H1 (cell line): ENCODE data around the gene GTF2H1. TPM values are rescaled to one million over a fixed set of nuclear protein-coding genes. Genes with fewer than 3 reads are reported as not detected.

ENCODE experiments used
- microRNA-seq, 2 experiments: library from miRNA; unstranded; fragments of <30 nt; microRNA quantifications; one replicate each; pipeline versions ENCODE4 to v1.2.0, GENCODE V29; 2016 to 2020; ENCODE audit warnings: borderline microRNAs expressed in 2 of 2, borderline number of aligned reads in 2 of 2, borderline replicate concordance in 1 of 2
- polyA plus RNA-seq, 7 experiments: library from polyadenylated mRNA; depleted of rRNA in 3 of 7; stranded (reverse) in 5 of 7; unstranded in 2 of 7; fragments of >200 nt in 5 of 7; fragments of 200-250 nt in 2 of 7; gene quantifications; 1 replicate in 5 of 7; 2 replicates in 1 of 7; 4 replicates in 1 of 7; pipeline versions ENCODE4 v1.2.1 to v1.2.3, GENCODE V29; 2011 to 2013; ENCODE audit warnings: missing spikeins in 2 of 7, mixed read lengths in 2 of 7
- small RNA-seq: library from polyadenylated mRNA; stranded (forward); fragments of <200 nt; extraction: miRNeasy Mini kit (QIAGEN cat#:217004); gene quantifications from one replicate; pipeline ENCODE3, GENCODE V24; 2013; ENCODE audit not compliant: insufficient read depth
- total RNA-seq: library from RNA; stranded (reverse); fragmentation: NEBNext Ultra II Directional; extraction: Animal tissue kit (Norgen Biotek cat#: 25700); gene quantifications from 2 replicates; pipeline ENCODE4 v1.2.1, GENCODE V29; 2021

Gene GTF2H1
- total and polyA plus RNA-seq, 2 of the 8 experiments (the other 6 are each of a cell fraction or from before 2014, with no cell fraction given) = 9.1 to 26.3 TPM

Small RNA genes lying within 50 kb of the gene (microRNA-seq; reads per million reads assigned to microRNA genes)
- 0 to 0.20 reads per million in 2 experiments for gene MIR3159

Small RNA genes lying within 50 kb of the gene (small RNA-seq; reads per million reads assigned to genes)
- gene MIR3159 = 2.1 reads per million, percentile 17 among the genes with 10 or more reads in this experiment

Other genes starting within 250 kb of the GTF2H1 start
- gene SAAL1, start 216.5 kb upstream of the GTF2H1 start, total RNA-seq = 46.6 and 48.3 TPM in 2 replicates
- 17.3 and 26.4 TPM in 2 replicates for gene SAAL1, start 216.5 kb upstream of the GTF2H1 start, polyA plus RNA-seq (2011; rRNA removed)
- not detected in 2 replicates for gene MRGPRX3, start 190.0 kb upstream of the GTF2H1 start, total RNA-seq
- not detected in 2 replicates for gene MRGPRX3, start 190.0 kb upstream of the GTF2H1 start, polyA plus RNA-seq (2011; rRNA removed)
- not detected in 2 replicates for gene MRGPRX4, start 149.7 kb upstream of the GTF2H1 start, total RNA-seq
- not detected in 2 replicates for gene MRGPRX4, start 149.7 kb upstream of the GTF2H1 start, polyA plus RNA-seq (2011; rRNA removed)
- gene SAA4, start 85.8 kb upstream of the GTF2H1 start, total RNA-seq = not detected in 2 replicates
- not detected in 2 replicates for gene SAA4, start 85.8 kb upstream of the GTF2H1 start, polyA plus RNA-seq (2011; rRNA removed)
- gene SAA2, start 73.9 kb upstream of the GTF2H1 start, total RNA-seq = not detected in 2 replicates
- not detected in 2 replicates for gene SAA2, start 73.9 kb upstream of the GTF2H1 start, polyA plus RNA-seq (2011; rRNA removed)
- gene SAA1, start 56.3 kb upstream of the GTF2H1 start, total RNA-seq = not detected in 2 replicates
- 0.41 TPM in 1 of 2 replicates, not detected in the other for gene SAA1, start 56.3 kb upstream of the GTF2H1 start, polyA plus RNA-seq (2011; rRNA removed)
- gene HPS5, start 427 bp upstream of the GTF2H1 start, total RNA-seq = 16.7 and 18.5 TPM in 2 replicates
- 3.9 and 5.0 TPM in 2 replicates for gene HPS5, start 427 bp upstream of the GTF2H1 start, polyA plus RNA-seq (2011; rRNA removed)
- gene LDHA, start 72.0 kb downstream of the GTF2H1 start, total RNA-seq = 480 and 486 TPM in 2 replicates
- 241 and 443 TPM in 2 replicates for gene LDHA, start 72.0 kb downstream of the GTF2H1 start, polyA plus RNA-seq (2011; rRNA removed)
- 0.88 and 0.96 TPM in 2 replicates for gene LDHC, start 89.8 kb downstream of the GTF2H1 start, total RNA-seq
- gene LDHC, start 89.8 kb downstream of the GTF2H1 start, polyA plus RNA-seq (2011; rRNA removed) = 0.39 and 1.2 TPM in 2 replicates
- gene LDHAL6A, start 133.3 kb downstream of the GTF2H1 start, total RNA-seq = not detected in 2 replicates
- not detected in 2 replicates for gene LDHAL6A, start 133.3 kb downstream of the GTF2H1 start, polyA plus RNA-seq (2011; rRNA removed)
- gene TSG101, start 204.4 kb downstream of the GTF2H1 start, total RNA-seq = 50.8 and 58.2 TPM in 2 replicates
- 138 and 151 TPM in 2 replicates for gene TSG101, start 204.4 kb downstream of the GTF2H1 start, polyA plus RNA-seq (2011; rRNA removed)